ENCODE data around the gene SBF2. TPM values are rescaled to one million over a fixed set of nuclear protein-coding genes. Genes with fewer than 3 reads are reported as not detected.

The SBF2 gene
- total RNA-seq, 1 experiment from 2014 or later: 30.2 TPM

GRCh38 chr11:10164621-10165020 lies 129.4 kb downstream of the SBF2 start:
- Histone ChIP-seq H3K14ac (ENCODE audit: insufficient read depth, low read length) (no peak overlapping the region), H3K18ac (ENCODE audit: insufficient read length, low read depth, low read length) (no peak overlapping the region), H4K8ac (replicated peaks; ENCODE audit: insufficient read length, low read depth, low read length) (no peak overlapping the region), H3K27me3 (ENCODE audit: insufficient read depth, low read length) (no peaks in the 10 kb centered on the region), H2AK5ac (ENCODE audit: insufficient read length, low read length) (no peak overlapping the region), H2BK20ac (ENCODE audit: low read depth, low read length, poor library complexity, severe bottlenecking) (no peak overlapping the region), H3K79me1 (ENCODE audit: insufficient read depth, low read depth, low read length, poor library complexity, severe bottlenecking) (no peaks in the 10 kb centered on the region), H2BK12ac (ENCODE audit: insufficient read length, low read depth, low read length) (no peak overlapping the region), H4K91ac (ENCODE audit: insufficient read length, low read depth, low read length) (no peak overlapping the region), H2BK120ac (ENCODE audit: low read depth, low read length, poor library complexity, severe bottlenecking) (no peak overlapping the region), H3T11ph (ENCODE audit: low read length) (no peak overlapping the region), H3K4ac (ENCODE audit: low read depth, low read length) (no peak overlapping the region), H3K79me2 (ENCODE audit: insufficient read depth, low read length) (no peaks in the 10 kb centered on the region), H2AFZ (ENCODE audit: low read length) (no peak overlapping the region), H3K27ac (ENCODE audit: insufficient read length, low read depth, low read length) (no peak overlapping the region), H3K23me2 (ENCODE audit: insufficient read length, low read depth, low read length, poor library complexity, severe bottlenecking) (no peaks in the 10 kb centered on the region), H3K23ac (ENCODE audit: insufficient read length, low read depth, low read length) (no peak overlapping the region), H4K20me1 (ENCODE audit: control insufficient read depth, insufficient read depth, insufficient read length) (no peaks in the 10 kb centered on the region), H2BK5ac (ENCODE audit: insufficient read length, low read length) (no peak overlapping the region), H3K4me1 (ENCODE audit: insufficient read depth, low read length) (no peaks in the 10 kb centered on the region), H3K4me2 (ENCODE audit: insufficient read depth, insufficient read length, low read length) (no peak overlapping the region), H2BK15ac (ENCODE audit: low read depth, low read length) (no peak overlapping the region), H3K9me3 (ENCODE audit: control insufficient read depth, low read depth, low read length) (no peaks in the 10 kb centered on the region), H3K9ac (ENCODE audit: extremely low read depth, insufficient read length, low read length) (no peak overlapping the region), H4K5ac (ENCODE audit: insufficient read length, low read depth, low read length) (no peak overlapping the region), H3K56ac (ENCODE audit: insufficient read length, low read depth, low read length) (no peak overlapping the region)
- no peak overlapping the region; a peak in 2 of 7 replicates for H3K27ac Mint-ChIP-seq
- H3K9me3 Mint-ChIP-seq: no peaks in the 10 kb centered on the region
- no peaks in the 10 kb centered on the region for H3K36me3 Mint-ChIP-seq (ENCODE audit: insufficient read depth in 1 of 3, low read depth in 3 of 3)
- no peak for DNase-seq
- H3K4me3 Mint-ChIP-seq: no peak overlapping the region
- H3K4me1 Mint-ChIP-seq: peaks cover 5% of the 10 kb centered on the region in 2 experiments
- no peaks in the 10 kb centered on the region for H3K27me3 Mint-ChIP-seq (ENCODE audit: low read depth)
- no peak for TF ChIP-seq CTCF (conservative IDR thresholded peaks at IDR 0.05)

All from H9 (cell line).